Pulmonary artery endothelial cell (primary cell): ENCODE data around the gene STX8. TPM values are rescaled to one million over a fixed set of nuclear protein-coding genes. Genes with fewer than 3 reads are reported as not detected.
"Not testable (repeated sequence)": the region's sequence is repeated elsewhere in the genome, so short reads cannot be mapped to it uniquely, and the experiment has no call there.

Experiments used
- DNase-seq: peaks from one replicate; pipeline ENCODE4 v3.0.0-alpha.2; 2011; ENCODE audit warnings: low read depth, low spot score
- total RNA-seq: library from RNA; depleted of rRNA; stranded (reverse); fragments of >200 nt; gene quantifications from 2 replicates; pipeline ENCODE4 v1.2.3, GENCODE V29; 2014

STX8 gene
- total RNA-seq, 1 donor from 2014 or later: 72.6 TPM

DNA sequence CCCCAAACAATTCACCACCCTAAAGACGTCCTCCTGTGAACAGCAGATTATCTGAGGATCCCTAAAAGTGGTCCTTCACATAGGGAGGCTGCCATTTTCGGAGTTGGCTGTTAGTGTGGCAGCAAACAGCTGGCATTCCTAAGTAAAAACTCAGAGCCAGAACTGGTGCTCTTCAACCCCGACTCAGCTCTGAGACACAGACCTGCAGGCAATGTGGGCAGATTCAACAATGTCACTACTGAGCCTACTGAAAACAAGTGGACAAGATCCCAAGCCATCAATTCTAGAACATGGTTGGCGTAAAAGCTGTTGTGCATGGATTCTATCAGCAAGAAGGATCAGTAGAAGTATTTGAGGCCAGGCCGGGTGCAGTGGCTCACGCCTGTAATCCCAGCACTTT is 307.1 kb downstream of the STX8 start:
- DNase-seq: no peak

DNA sequence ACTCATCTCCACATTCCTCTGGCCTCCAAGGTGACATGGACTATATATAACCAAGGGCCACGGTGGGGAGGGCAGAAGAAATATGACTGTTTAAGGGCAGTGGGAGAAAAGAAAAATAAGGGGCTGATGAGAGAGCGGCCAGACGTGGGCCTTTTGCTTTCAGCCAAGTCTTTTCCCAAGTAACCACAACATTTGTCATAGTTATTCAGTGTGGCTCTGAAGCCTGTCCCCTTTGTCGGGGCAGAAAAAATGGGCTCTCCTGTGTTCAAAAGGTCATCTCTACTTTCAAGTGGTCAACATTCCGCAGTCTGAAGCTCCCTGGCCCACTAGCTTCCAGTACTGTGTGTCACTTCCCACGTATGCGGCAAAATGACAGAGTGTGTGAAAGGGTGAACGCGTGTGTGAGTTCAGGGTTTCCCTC is 308.9 kb downstream of the STX8 start:
- DNase-seq: no peak

- DNase-seq: no peak
Observed at GRCh38 chr17:9266031-9266680, 309.5 kb downstream of the STX8 start.

DNA sequence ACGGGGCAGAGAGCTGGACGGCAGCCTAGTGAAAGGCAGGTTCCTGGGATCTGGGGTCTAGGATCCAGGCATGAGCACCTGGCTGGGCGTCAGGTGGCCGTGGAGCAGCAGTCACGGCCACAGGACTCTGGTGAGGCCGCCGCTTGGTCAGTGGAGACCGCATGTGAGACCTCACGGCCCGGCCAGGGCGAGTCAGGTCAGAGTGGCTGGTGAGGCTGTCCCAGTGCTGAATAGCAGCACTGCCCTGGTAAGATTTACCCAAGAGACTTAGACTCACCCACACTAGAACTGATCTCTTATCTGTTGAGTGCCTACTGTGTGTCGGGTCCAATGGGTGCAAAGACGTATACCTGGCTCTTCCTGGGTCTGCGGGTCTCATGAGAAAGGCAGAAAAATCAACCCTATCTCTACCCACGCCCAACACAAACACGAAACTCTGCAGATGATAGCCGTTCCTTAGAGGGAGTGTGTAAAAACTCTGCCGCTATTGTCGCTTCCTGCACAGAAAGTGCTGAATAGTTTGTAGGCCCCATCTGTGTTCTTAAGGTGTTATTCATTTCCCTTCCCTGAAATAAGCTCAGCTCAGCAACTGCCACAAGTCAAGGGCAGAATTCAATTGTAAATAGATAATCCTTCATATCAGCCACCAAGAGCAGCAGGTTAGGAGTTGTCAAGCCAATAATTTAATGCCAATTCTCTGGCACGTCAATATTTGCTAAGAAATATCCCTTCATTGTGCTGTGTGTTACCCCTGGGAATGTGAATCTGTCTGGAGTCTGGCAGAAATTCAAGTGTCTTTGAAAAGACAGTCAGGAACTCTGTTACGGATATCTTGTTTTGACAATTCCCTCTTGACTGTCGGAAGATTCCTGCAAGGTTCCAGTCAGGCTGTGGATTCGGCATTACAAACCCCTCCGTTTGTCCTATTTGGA is 314.3 kb downstream of the STX8 start:
- DNase-seq: no peak

DNA sequence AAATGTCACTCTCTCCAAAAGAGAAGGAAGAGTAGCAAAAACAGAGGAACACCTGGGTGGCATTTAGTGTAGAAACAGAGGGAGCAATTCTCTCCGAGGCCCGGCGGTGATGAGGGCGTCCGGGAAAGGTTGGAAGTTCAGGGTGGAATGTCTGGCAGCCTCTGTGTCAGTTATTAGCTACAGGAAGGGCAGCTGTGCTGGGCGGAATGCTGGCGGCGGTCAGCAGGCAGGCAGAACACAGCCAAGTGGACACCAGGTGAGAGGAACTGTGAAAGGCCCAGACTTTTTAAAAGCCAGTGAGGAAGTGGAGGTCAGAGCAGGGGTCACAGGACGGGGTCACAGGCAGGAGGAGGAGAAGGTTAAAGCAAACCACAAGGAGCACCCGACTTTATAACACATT is 316.2 kb downstream of the STX8 start:
- DNase-seq: peak; percentile 32

- DNase-seq: no peak
Observed at GRCh38 chr17:9258115-9259015, 317.3 kb downstream of the STX8 start.

DNA sequence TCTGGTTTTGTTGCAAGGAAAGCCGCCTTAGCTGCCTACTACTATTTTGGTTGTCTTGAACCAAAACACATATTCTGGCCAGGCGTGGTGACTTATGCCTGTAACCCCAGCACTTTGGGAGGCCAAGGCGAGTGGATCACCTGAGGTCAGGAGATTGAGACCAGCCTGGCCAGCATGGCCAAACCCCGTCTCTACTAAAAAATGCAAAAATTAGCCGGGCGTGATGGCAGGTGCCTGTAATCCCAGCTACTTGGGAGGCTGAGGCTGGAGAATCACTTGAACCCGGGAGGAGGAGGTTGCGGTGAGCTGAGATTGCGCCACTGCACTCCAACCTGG is 318.0 kb downstream of the STX8 start:
- DNase-seq: not testable (repeated sequence)

GRCh38 chr17:9256751-9257629 is 318.6 kb downstream of the STX8 start:
- no peak for DNase-seq

- DNase-seq: no peak
Observed at GRCh38 chr17:9256361-9256750, 319.3 kb downstream of the STX8 start.

DNA sequence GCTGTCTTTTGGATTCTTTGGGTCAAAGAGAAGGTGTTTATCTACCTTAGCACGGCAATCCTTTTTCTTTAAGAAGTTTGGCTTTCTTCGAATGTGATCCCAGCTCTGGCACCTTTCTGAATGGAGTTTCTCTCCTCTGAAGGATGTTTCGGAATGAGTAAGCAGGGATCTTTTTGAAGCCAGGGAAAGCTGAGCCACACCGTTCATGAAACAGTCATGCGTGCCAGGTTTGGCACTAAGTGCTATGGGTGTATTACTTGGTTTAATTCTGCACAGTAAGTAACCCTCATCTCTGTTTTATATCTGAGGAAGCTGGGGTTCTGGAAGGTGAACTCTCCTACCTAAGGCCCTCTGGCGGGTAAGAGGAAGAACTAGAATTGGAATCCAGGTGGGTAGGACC is 319.8 kb downstream of the STX8 start:
- DNase-seq: no peak

DNA sequence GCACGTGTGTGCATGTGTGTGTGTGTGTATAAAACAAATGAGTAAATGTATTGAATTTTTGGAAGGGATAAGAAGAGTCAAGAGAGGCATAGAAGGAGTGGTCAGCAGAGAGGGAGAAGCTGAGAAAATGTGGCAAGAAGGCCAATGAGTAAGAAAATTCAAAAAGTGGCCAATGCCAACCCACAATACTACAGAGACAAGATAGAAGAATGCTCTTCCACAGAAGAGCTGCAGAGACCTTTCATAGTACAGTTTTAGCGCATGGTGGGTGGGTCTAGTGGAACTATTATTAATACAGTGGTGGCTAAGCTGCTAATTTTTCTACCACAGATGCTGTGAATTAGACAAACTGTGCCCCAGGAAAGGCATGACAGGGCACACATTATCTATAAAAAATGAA is 320.8 kb downstream of the STX8 start:
- no peak for DNase-seq

GRCh38 chr17:9253308-9253707 is 322.3 kb downstream of the STX8 start:
- no peak for DNase-seq

DNA sequence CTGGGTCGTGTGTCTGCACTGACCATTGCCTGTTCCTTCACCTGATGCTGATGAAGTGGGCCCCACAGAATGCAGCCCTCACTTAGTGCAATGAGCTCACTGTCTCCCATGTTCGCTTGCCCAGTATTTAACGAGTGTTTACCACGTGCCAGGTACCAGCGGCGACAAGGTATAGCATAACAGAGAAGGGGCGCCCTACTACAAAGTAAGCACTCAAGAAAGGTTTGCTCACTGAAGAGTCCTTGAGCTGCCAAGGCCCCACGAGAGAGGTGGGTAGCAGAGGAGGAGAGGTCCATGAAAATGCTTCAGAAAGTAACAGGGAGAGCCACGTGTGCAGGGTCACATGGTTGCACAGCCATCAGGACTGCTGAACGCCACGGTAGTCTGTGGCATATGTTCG is 324.3 kb downstream of the STX8 start:
- DNase-seq: no peak

DNA sequence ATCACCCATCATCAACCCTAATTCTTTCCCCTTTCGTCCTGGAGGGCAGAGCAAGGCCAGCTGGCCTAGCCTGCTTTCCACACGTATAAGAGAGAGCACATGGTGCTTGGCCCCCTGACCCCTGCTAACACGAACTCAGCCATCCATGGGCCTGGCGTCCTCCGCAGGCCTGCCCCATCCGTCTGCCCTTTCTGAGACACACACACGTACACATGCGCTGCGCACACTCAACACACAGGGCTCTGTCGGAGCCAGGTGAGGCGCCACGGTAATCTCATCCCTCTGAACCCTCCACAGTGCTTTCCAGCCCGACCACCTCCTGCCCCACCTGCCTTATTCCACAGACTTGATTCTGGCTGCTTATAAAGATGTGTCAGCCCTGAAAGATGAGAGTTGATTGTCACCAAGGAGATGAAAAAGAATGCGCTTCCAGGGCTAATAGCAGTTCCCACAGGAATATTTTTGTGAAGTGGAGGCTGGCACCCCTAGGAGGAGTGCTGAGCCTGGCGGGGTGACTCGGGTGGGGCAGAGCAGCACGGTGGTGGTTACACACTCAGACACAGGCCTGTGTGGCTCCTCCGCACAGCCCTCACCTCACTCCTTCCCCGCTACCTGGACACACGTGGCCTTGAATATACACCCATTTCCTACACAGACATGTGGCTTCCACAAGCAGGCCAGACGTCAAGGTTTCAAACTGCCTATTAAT is 326.2 kb downstream of the STX8 start:
- DNase-seq: no peak

GRCh38 chr17:9247401-9247938 is 328.1 kb downstream of the STX8 start:
- no peak for DNase-seq

DNA sequence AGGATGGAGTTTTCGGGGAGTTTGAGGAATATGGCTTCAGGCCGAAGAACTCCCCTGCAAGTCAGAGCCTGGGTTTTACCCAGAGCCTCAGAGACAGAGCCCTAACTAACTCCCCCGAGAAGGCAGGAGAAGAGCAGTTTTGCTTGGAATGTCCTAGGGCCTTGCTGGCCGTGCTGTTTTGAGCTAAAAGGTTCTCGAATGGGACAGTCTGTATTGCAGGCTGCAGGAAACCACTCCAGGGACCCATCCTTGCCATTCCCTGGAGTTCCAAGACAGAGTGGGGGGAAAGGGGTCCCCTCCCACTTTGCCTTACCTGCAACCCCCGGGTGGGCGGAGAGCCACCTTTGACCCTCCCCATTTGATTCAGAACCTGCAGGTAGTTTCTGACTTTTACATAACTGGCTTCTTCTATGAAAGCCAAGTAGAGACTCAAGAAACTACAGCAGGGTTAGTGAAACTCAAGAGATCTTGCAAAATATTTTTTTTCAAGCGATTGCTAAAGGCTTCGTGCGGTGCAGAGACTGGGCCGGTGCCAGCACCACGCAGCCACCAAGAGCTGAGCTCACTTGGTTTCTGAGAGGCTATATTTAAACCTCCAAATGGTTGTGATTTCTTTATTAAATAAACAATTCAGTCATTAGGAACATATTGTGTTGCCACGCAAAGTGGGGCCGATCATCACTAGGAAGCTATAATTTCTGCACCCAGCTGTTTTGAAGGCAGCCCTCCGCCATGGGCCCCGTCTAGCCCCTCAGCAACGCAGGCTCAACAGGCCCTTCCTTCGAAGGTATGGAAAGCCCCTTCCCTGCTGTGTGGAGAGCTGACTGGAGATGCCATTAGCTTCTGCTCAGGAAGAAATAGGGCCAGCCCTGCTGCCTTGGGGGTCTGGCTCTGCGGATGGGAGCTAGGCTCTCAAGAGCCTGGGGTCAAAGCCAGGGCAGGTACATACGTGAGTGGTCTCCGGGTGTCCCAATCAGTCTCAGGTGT is 331.3 kb downstream of the STX8 start:
- no peak for DNase-seq

GRCh38 chr17:9242983-9243382 is 332.6 kb downstream of the STX8 start:
- no peak for DNase-seq

- no peak for DNase-seq
Observed at GRCh38 chr17:9242497-9242881, 333.1 kb downstream of the STX8 start.
